Amygdala (tissue), 56 donors: ENCODE data around the gene C12orf60.

ENCODE experiments used
- DNase-seq, 56 donors: peaks; one replicate each; lab custom pipeline; 2025; lab: John Stamatoyannopoulos, UW

The C12orf60 gene

DNA sequence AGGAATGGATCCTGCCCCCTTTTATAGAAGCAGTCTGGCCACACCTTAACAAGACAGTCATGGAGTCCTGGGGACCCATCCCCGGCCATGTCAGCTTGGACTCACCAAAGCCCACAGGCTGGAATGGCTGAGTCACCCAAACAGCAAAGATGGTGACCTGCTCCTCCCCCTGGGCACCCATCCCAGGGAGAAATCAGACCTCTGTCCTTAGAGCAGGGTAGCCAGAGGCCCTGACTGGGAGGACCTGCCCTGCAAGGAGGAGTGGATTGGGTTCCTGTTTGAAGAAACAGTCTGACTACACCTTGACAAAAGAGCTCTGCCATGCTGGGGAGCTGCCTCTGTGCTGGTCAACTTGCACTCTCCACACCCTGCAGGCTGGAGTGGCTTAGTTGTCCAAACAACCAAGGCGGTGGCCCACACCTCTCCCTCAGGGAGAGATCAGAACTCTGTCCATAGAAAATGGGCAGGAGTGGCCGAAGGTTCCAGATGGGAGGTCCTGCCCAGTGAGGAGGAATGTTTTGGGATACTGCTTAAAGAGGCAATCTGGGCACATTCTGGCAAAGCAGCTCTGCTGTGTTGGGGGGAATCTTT is 65.5 kb downstream of the C12orf60 start:
- DNase-seq, result no peak

DNA sequence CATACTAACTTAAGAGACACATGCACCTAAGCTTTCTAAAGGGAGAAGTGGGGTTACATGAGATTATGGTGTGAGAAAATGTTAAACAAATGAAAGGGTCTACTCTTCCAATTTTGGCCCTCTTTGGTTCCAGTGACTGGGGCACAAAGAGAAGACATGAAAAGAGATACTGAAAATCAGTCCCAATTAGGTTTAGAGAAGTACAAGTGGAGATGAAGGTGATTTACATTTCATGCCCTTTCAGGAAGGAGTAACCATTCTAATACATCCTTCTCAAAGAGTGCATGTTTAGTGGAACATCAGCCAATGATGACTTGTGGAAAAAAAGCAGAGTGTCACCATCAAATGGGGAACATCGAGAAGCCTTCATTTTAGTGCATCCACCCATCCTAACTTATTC is 67.8 kb downstream of the C12orf60 start:
- DNase-seq, result no peak

DNA sequence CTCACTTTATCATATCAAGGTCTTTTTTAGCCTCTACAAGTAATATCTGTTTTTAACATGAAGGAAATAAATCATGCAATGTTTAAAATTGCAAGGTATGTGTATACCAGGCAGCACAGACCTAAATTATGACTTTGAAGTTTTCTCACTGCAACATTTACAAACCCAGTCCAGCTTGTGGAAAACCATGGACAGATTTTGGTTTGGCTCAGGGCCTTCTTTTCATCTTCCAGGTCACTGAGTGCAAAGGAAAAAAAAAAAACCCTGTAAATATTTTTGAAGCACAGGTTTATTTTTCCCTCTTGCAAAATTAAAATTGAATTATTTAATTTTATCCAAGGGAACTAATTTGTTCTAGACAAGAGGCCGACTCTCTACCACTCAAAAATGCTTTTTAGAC is 68.4 kb downstream of the C12orf60 start:
- DNase-seq, result no peak

DNA sequence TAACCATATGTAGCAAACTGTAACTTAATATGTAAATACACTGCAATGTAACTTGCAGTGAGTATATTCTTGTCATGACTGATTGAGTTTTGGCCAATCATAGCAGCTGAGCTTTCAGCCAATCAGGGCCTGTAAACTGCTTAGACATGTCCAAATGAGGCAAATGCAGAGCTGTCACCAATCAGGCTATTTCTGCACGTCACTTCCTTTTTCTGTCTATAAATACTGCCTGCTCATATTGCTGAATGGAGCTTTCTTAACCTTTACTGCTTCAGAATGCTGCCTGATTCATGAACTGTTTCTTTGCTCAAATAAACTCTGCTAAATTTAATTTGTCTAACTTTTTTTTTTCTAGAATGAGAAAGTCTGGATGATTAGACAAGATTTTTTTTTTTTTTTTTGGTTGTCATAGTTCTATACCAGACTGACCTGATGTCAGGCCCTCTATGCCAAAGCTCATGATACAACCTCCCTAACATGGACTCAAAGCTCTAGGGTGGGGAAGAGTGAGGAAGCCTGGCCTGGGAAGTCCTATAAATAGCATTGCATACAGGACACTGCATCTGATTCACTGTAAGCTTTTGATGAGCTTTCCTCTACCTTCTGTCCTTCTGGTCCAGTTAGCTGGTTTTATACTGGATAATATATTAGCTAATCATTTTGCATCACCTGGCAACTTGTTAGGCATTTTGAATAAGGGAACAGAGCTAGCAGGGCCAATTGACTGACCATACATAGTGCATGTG is 70.1 kb downstream of the C12orf60 start:
- DNase-seq, result no peak
